OCI-LY7 (cell line): ENCODE data around the gene CDK10. TPM values are rescaled to one million over a fixed set of nuclear protein-coding genes. Genes with fewer than 3 reads are reported as not detected.

Source experiments
- BruUV-seq: library from RNA; stranded (reverse); fragments of 400-500 nt; replicated peaks from 2 replicates; lab custom pipeline; 2021; lab: Mats Ljungman, UMichigan
- CTCF ChIA-PET: fragments of 300-600 bp; sonication (Branson Sonifier 250); formaldehyde crosslinking; loops from one replicate; lab custom pipeline; 2022; ENCODE audit warnings: antibody characterized with exemption; ENCODE audit not compliant: unreplicated experiment; lab: Charles Lee
- POLR2A ChIA-PET: fragments of 300-600 bp; sonication (Branson Sonifier 250); formaldehyde crosslinking; loops from one replicate; lab custom pipeline; 2022; ENCODE audit warnings: antibody characterized with exemption; lab: Charles Lee
- DNase-seq: peaks from one replicate; pipeline ENCODE4 v3.0.0-alpha.2; 2015; ENCODE audit warnings: low spot score
- H2AFZ ChIP-seq: fragments of 200-600 bp; sonication (generic), shearing (Covaris generic); 2 replicates; pipeline ENCODE4 v1.6.1; 2014; ENCODE audit warnings: mild to moderate bottlenecking, antibody characterized with exemption, low read length, moderate library complexity
- H3K27ac ChIP-seq: fragments of 200-600 bp; sonication (generic); 2 replicates; pipeline ENCODE4 v1.5.1; 2014; ENCODE audit warnings: mixed run types, low read depth, mild to moderate bottlenecking, moderate library complexity, low read length, inconsistent platforms; ENCODE audit not compliant: poor library complexity, severe bottlenecking
- H3K36me3 ChIP-seq: fragments of 200-600 bp; sonication (generic); 2 replicates; pipeline ENCODE4 v1.6.1; 2014; ENCODE audit warnings: mild to moderate bottlenecking, antibody characterized with exemption, low read length, moderate library complexity, mixed read lengths; ENCODE audit not compliant: insufficient read depth
- H3K4me1 ChIP-seq: fragments of 200-600 bp; sonication (generic); 2 replicates; pipeline ENCODE4 v1.5.1; 2014; ENCODE audit warnings: mild to moderate bottlenecking, low read length; ENCODE audit not compliant: insufficient read depth, poor library complexity, severe bottlenecking
- H3K4me2 ChIP-seq: fragments of 200-600 bp; sonication (generic); 2 replicates; pipeline ENCODE4 v1.6.1; 2014; ENCODE audit warnings: mild to moderate bottlenecking, low read length
- H3K4me3 ChIP-seq: fragments of 200-600 bp; sonication (generic); 2 replicates; pipeline ENCODE4 v1.5.1; 2014; ENCODE audit warnings: mild to moderate bottlenecking, low read depth, low read length; ENCODE audit not compliant: poor library complexity, severe bottlenecking
- H3K79me2 ChIP-seq: fragments of 200-600 bp; sonication (generic); 2 replicates; pipeline ENCODE4 v1.6.1; 2016; ENCODE audit warnings: low read depth, mild to moderate bottlenecking, low read length, moderate library complexity, mixed read lengths; ENCODE audit not compliant: insufficient read depth
- H3K9me2 ChIP-seq: fragments of 200-600 bp; sonication (generic); 2 replicates; pipeline ENCODE4 v1.6.1; 2016; ENCODE audit warnings: mild to moderate bottlenecking, low read length, mixed read lengths; ENCODE audit not compliant: insufficient read depth
- H3K9me3 ChIP-seq: fragments of 200-600 bp; sonication (generic); 2 replicates; pipeline ENCODE4 v1.6.1; 2014; ENCODE audit warnings: mild to moderate bottlenecking, mixed run types, low read length, mixed read lengths
- H4K20me1 ChIP-seq: fragments of 200-600 bp; sonication (generic); 2 replicates; pipeline ENCODE4 v1.6.1; 2014; ENCODE audit warnings: mild to moderate bottlenecking, antibody characterized with exemption, low read length, moderate library complexity, mixed read lengths; ENCODE audit not compliant: insufficient read depth
- CTCF ChIP-seq: fragments of 200-600 bp; sonication (generic); conservative IDR thresholded peaks from 2 replicates; pipeline ENCODE4 v1.5.1; 2014; ENCODE audit warnings: mild to moderate bottlenecking, antibody characterized with exemption, low read length, moderate library complexity, mixed read lengths
- EZH2phosphoT487 ChIP-seq: fragments of 200-600 bp; sonication (generic); IDR thresholded peaks from 2 replicates; pipeline ENCODE4 v1.6.1; 2018; ENCODE audit warnings: low read depth, borderline replicate concordance, mild to moderate bottlenecking, mixed run types, antibody characterized with exemption, low read length, moderate library complexity, mixed read lengths
- intact Hi-C: fragments of 100-400 bp; cut with micrococcal nuclease; formaldehyde crosslinking; loops from one replicate; pipeline ENCODE4 v1.10.0; 2022; ENCODE audit not compliant: unreplicated experiment
- total RNA-seq, 2 experiments: library from RNA; depleted of rRNA in 1 of 2; stranded (reverse); fragments of >200 nt in 1 of 2; shearing (Covaris generic) in 1 of 2; gene quantifications; 2 replicates each; pipeline ENCODE4 v1.2.3, GENCODE V29; 2014 to 2022

CDK10 gene
- total RNA-seq, 2 experiments from 2014 or later = 98.6 to 130 TPM

GRCh38 chr16:89701425-89702406 is 15.2 kb downstream of the CDK10 start, which contains the start of gene SPATA2L:
Gene SPATA2L, minus strand, starts transcription at chr16:89701705. Its CDS starts 473 bp downstream, at chr16:89701232.
- ChIA-PET CTCF (interaction anchor here (1.0 kb wide), 1 partner anchor 217 kb away, joined by 3 read pairs; the partner anchor contains the start of gene MC1R), POLR2A (interaction anchor here (0.7 to 1.2 kb wide), 4 partner anchors 42 to 368 kb away, joined by 3 to 5 read pairs (median 4); no protein-coding TSS in a partner anchor)
- Histone ChIP-seq H3K9me2 (no peaks in the 10 kb centered on the region), H3K4me2 (peak within 1 kb of the TSS; percentile 88), H3K79me2 (no peaks in the 10 kb centered on the region), H3K27ac (peak within 1 kb of the TSS; percentile 55), H3K36me3 (peaks cover 7% of the 10 kb centered on the region; the same call in 1 of the 2 replicates), H3K9me3 (no peaks in the 10 kb centered on the region), H2AFZ (peak within 1 kb of the TSS; percentile 29), H3K4me3 (peak within 1 kb of the TSS; percentile 74), H4K20me1 (no peaks in the 10 kb centered on the region), H3K4me1 (peaks cover 23% of the 10 kb centered on the region)
- DNase-seq = peak; percentile 98
- intact Hi-C loops = loop anchor here (2.0 to 10.0 kb wide), 3 partner anchors 163 to 313 kb away; partner anchors contain the start of genes DBNDD1 and MC1R
- TF ChIP-seq EZH2phosphoT487 = no peak
- TF ChIP-seq CTCF = peak; percentile 23; the same call in 1 of the 2 replicates
- BruUV-seq = no TSS peak

GRCh38 chr16:89704281-89704680 is 17.8 kb downstream of the CDK10 start:
- Histone ChIP-seq H3K36me3 (peaks cover under 1% of the 10 kb centered on the region; the same call in 1 of the 2 replicates), H3K79me2 (no peaks in the 10 kb centered on the region), H3K9me3 (no peaks in the 10 kb centered on the region), H3K4me1 (peaks cover 21% of the 10 kb centered on the region), H4K20me1 (no peaks in the 10 kb centered on the region), H3K4me3 (no peak overlapping the region), H3K4me2 (no peak overlapping the region), H3K9me2 (no peaks in the 10 kb centered on the region), H2AFZ (no peak overlapping the region), H3K27ac (no peak overlapping the region)
- intact Hi-C loops = loop anchor here (10.0 kb wide), 1 partner anchor 311 kb away; the partner anchor contains the start of gene DBNDD1
- TSS peak; percentile 62 for BruUV-seq
- TF ChIP-seq EZH2phosphoT487 (no peak), CTCF (no peak)
- DNase-seq = no peak
- ChIA-PET CTCF (no interaction called here), POLR2A (interaction anchor here (0.7 kb wide), 1 partner anchor 18 kb away, joined by 3 read pairs; the partner anchor contains the start of gene CDK10)
